NB4 (cell line): ENCODE results near the gene IFT57.
A peak's percentile ranks its signal among the peaks of the same experiment; 100 is the strongest.

Experiments used
- DNase-seq: peaks from one replicate; pipeline ENCODE4 v3.0.0; 2010; ENCODE audit warnings: low read depth
- H3K4me3 ChIP-seq: one replicate; pipeline ENCODE4 v1.5.1; 2011; ENCODE audit warnings: mild to moderate bottlenecking, low read depth, low read length, moderate library complexity
- CTCF ChIP-seq: IDR thresholded peaks from one replicate; pipeline ENCODE4 v1.5.1; 2012; ENCODE audit warnings: low read depth, low read length
- MAX ChIP-seq: IDR thresholded peaks from 2 replicates; pipeline ENCODE4 v1.6.1; 2011; ENCODE audit warnings: low read depth, low read length
- MYC ChIP-seq: IDR thresholded peaks from 2 replicates; pipeline ENCODE4 v1.6.1; 2011; ENCODE audit warnings: low read depth, low read length
- POLR2A ChIP-seq: IDR thresholded peaks from 2 replicates; pipeline ENCODE4 v1.6.1; 2011; ENCODE audit warnings: mild to moderate bottlenecking; ENCODE audit not compliant: insufficient read length; ENCODE audit errors: extremely low read depth

The IFT57 gene

DNA sequence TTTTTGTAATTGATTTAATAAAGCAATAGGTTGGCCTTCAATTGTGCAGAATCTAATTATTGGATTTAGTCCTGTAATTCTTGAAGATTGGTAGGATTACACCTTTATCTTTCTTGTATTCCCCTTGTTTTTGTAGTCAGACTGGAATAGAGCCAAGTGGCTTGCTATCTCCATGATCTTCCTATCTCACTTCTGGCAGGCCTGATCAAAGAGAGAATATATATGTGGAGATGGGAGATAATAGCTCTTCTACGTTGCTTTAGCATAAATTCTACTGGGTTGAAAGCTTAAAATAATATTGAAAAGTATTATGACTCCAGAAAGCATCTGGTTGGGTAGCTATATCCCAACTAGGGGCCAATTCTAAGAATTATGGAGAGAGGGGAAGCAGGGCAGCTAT, 16.9 kb upstream of the IFT57 start:
- no peak overlapping the region for H3K4me3 ChIP-seq
- TF ChIP-seq CTCF, result no peak
- no peak for TF ChIP-seq MAX
- TF ChIP-seq MYC, result no peak
- no peak for TF ChIP-seq POLR2A
- DNase-seq, result no peak

DNA sequence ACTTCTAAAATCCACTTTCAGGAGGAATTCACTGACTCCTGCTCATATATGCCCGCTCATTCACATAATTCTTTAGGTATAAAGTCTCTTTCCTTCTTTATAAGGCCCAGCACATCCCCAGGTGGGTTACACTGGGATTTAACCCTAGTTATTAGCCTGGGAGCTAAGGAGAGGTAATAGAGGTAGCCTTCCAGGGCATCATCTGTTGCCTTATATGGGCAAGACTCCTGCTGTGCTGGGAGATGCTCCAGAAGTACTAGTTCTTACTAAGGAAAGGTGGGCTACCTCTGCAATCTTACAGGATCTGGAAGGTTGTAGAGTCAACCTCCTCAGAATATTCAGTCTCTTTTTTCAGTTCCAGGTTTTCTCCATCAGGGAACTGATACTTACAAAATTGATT, 13.1 kb upstream of the IFT57 start:
- no peak for TF ChIP-seq MAX
- TF ChIP-seq POLR2A, result no peak
- no peak for TF ChIP-seq MYC
- no peak for TF ChIP-seq CTCF
- no peak overlapping the region for H3K4me3 ChIP-seq
- DNase-seq, result no peak

DNA sequence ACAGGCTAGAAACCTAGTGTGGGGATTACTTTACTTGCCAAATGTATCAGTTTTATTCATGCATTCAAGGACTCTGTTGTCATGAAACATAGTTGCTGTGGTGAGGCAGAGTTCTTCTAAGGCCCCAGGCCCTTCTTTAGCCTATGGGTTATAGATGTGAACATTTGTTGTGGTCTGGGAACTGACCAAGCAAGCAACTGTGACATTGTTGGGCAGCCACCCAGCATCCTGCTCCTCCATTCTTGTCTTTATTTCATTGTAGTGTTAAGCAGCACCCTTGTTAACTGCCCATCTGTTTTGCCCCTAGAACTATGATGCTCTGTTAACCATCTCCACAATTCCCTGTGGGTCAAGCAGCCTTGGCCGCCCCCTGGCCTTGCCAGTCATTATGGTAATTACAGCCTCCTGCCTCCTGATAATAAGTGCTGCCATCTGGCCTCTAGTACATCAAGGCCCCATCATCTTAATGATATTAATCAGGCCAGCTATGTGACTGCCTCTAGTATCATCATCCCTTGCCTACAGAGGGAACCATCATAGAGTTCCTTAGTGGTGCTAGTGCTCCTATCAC, 12.2 kb upstream of the IFT57 start:
- no peak overlapping the region for H3K4me3 ChIP-seq
- no peak for TF ChIP-seq POLR2A
- TF ChIP-seq MYC, result no peak
- TF ChIP-seq MAX, result no peak
- no peak for TF ChIP-seq CTCF

GRCh38 chr3:108228286-108228685, 6.1 kb upstream of the IFT57 start:
- H3K4me3 ChIP-seq, result no peak overlapping the region
- no peak for DNase-seq
- no peak for TF ChIP-seq POLR2A
- TF ChIP-seq CTCF, result no peak

More for the DNA sequence above, 12.2 kb upstream of the IFT57 start:
- no peak for DNase-seq

GRCh38 chr3:108227131-108227530, 4.9 kb upstream of the IFT57 start:
- no peak for TF ChIP-seq MAX
- TF ChIP-seq POLR2A, result no peak
- no peak for TF ChIP-seq CTCF
- no peak for TF ChIP-seq MYC
- H3K4me3 ChIP-seq, result peak overlapping the region; percentile 36
- peak; percentile 91 for DNase-seq

- TF ChIP-seq MYC, result no peak
- TF ChIP-seq MAX, result no peak
- no peak for TF ChIP-seq POLR2A
- TF ChIP-seq CTCF, result no peak
- H3K4me3 ChIP-seq, result no peak overlapping the region
- peak; percentile 5 for DNase-seq
Observed at GRCh38 chr3:108225221-108225620, 3.0 kb upstream of the IFT57 start.
